ENCODE results near the gene ANAPC16.

- no peak for TF ChIP-seq CTCF (IDR thresholded peaks at IDR 0.05)
- TF ChIP-seq POLR2A (IDR thresholded peaks at IDR 0.05) = no peak
These were observed 41.5 kb upstream of the ANAPC16 start for GRCh38 chr10:72174297-72174662.
